GM18519 (cell line): Measurements from ENCODE around the gene SSC5D.

ENCODE experiments used
- ATAC-seq: cut with Tn5 transposase; IDR thresholded peaks from one replicate; pipeline ENCODE4 v1.9.1; 2021; ENCODE audit warnings: mild to moderate bottlenecking, moderate library complexity; ENCODE audit not compliant: unreplicated experiment, low FRiP score

The SSC5D gene

GRCh38 chr19:55468054-55468393 lies 20.2 kb upstream of the SSC5D start:
- no peak for ATAC-seq

- ATAC-seq: no peak
These were observed 17.0 kb upstream of the SSC5D start for GRCh38 chr19:55471266-55471665.

- no peak for ATAC-seq
These were observed 15.8 kb upstream of the SSC5D start for GRCh38 chr19:55472463-55472862.

GRCh38 chr19:55473225-55474012 lies 14.8 kb upstream of the SSC5D start:
- ATAC-seq: no peak

- no peak for ATAC-seq
These were observed 13.7 kb upstream of the SSC5D start for GRCh38 chr19:55474269-55475265.

- peak; percentile 83 for ATAC-seq
These were observed 12.0 kb upstream of the SSC5D start, which contains the start of gene ZNF628 for GRCh38 chr19:55476100-55476775. ZNF628 (plus strand) TSS chr19:55476617; CDS start chr19:55479911, 3,294 bp downstream.

- ATAC-seq: no peak
These were observed 10.3 kb upstream of the SSC5D start for GRCh38 chr19:55477905-55478304.

- no peak for ATAC-seq
These were observed 9.9 kb upstream of the SSC5D start for GRCh38 chr19:55478364-55478763.

- ATAC-seq: no peak
These were observed 9.2 kb upstream of the SSC5D start for GRCh38 chr19:55479045-55479444.

- no peak for ATAC-seq
These were observed 8.6 kb upstream of the SSC5D start for GRCh38 chr19:55479451-55480230.

GRCh38 chr19:55481148-55481793 lies 7.0 kb upstream of the SSC5D start:
- ATAC-seq: no peak

- ATAC-seq: no peak
These were observed 6.5 kb upstream of the SSC5D start for GRCh38 chr19:55481794-55482155.

- no peak for ATAC-seq
These were observed 5.9 kb upstream of the SSC5D start for GRCh38 chr19:55482156-55482961.

- ATAC-seq: no peak
These were observed 5.1 kb upstream of the SSC5D start for GRCh38 chr19:55482967-55483705.

- no peak for ATAC-seq
These were observed 4.3 kb upstream of the SSC5D start for GRCh38 chr19:55483706-55484592.

GRCh38 chr19:55484593-55485438 lies 3.4 kb upstream of the SSC5D start, which contains the start of gene NAT14:
NAT14 (plus strand) TSS chr19:55485188; CDS start chr19:55485709, 521 bp downstream.
- ATAC-seq: no peak
